H9 (cell line): Measurements from ENCODE around the gene IRX5. TPM values are rescaled to one million over a fixed set of nuclear protein-coding genes. Genes with fewer than 3 reads are reported as not detected.

Source experiments
- DNase-seq: peaks from one replicate; pipeline ENCODE4 v3.0.0-alpha.2; 2017
- H2AFZ ChIP-seq: one replicate; pipeline ENCODE4 v1.6.1; 2013; ENCODE audit warnings: mild to moderate bottlenecking, low read length, control low read depth, moderate library complexity
- H2AK5ac ChIP-seq: 2 replicates; pipeline ENCODE4 v1.6.1; 2013; ENCODE audit warnings: low read length, control low read depth, mixed read lengths; ENCODE audit not compliant: insufficient read length
- H2BK120ac ChIP-seq: one replicate; pipeline ENCODE4 v1.6.1; 2013; ENCODE audit warnings: low read depth, mild to moderate bottlenecking, low read length, control low read depth, inconsistent platforms; ENCODE audit not compliant: poor library complexity, severe bottlenecking
- H2BK12ac ChIP-seq: 2 replicates; pipeline ENCODE4 v1.6.1; 2013; ENCODE audit warnings: low read length, control low read depth, mixed read lengths, low read depth; ENCODE audit not compliant: insufficient read length
- H2BK15ac ChIP-seq: 2 replicates; pipeline ENCODE4 v1.6.1; 2013; ENCODE audit warnings: low read depth, low read length, control low read depth
- H2BK20ac ChIP-seq: one replicate; pipeline ENCODE4 v1.6.1; 2013; ENCODE audit warnings: low read depth, mild to moderate bottlenecking, low read length, control low read depth, inconsistent platforms; ENCODE audit not compliant: poor library complexity, severe bottlenecking
- H2BK5ac ChIP-seq: 2 replicates; pipeline ENCODE4 v1.6.1; 2013; ENCODE audit warnings: low read length, control low read depth, mixed read lengths; ENCODE audit not compliant: insufficient read length
- H3K14ac ChIP-seq: 2 replicates; pipeline ENCODE4 v1.6.1; 2013; ENCODE audit warnings: low read length, control low read depth; ENCODE audit not compliant: insufficient read depth
- H3K18ac ChIP-seq: 2 replicates; pipeline ENCODE4 v1.6.1; 2013; ENCODE audit warnings: low read depth, mild to moderate bottlenecking, mixed read lengths, low read length, control low read depth; ENCODE audit not compliant: insufficient read length
- H3K23ac ChIP-seq: 2 replicates; pipeline ENCODE4 v1.6.1; 2013; ENCODE audit warnings: low read length, control low read depth, mixed read lengths, low read depth; ENCODE audit not compliant: insufficient read length
- H3K23me2 ChIP-seq: 2 replicates; pipeline ENCODE4 v1.6.1; 2013; ENCODE audit warnings: low read depth, mild to moderate bottlenecking, mixed read lengths, low read length, control low read depth; ENCODE audit not compliant: insufficient read length, poor library complexity, severe bottlenecking
- H3K27ac ChIP-seq: 2 replicates; pipeline ENCODE4 v1.5.1; 2013; ENCODE audit warnings: low read length, control low read depth, mixed read lengths, low read depth; ENCODE audit not compliant: insufficient read length
- H3K27me3 ChIP-seq: 2 replicates; pipeline ENCODE4 v1.6.1; 2013; ENCODE audit warnings: low read length, control low read depth, inconsistent platforms; ENCODE audit not compliant: insufficient read depth
- H3K4ac ChIP-seq: 2 replicates; pipeline ENCODE4 v1.6.1; 2013; ENCODE audit warnings: low read depth, mild to moderate bottlenecking, control low read depth, inconsistent platforms, low read length, moderate library complexity
- H3K4me1 ChIP-seq: 2 replicates; pipeline ENCODE4 v1.6.1; 2013; ENCODE audit warnings: low read length, control low read depth, inconsistent platforms; ENCODE audit not compliant: insufficient read depth
- H3K4me2 ChIP-seq: 2 replicates; pipeline ENCODE4 v1.6.1; 2013; ENCODE audit warnings: low read length, control low read depth, mixed read lengths; ENCODE audit not compliant: insufficient read length, insufficient read depth
- H3K56ac ChIP-seq: 2 replicates; pipeline ENCODE4 v1.6.1; 2013; ENCODE audit warnings: low read depth, mild to moderate bottlenecking, mixed read lengths, low read length, control low read depth; ENCODE audit not compliant: insufficient read length
- H3K79me1 ChIP-seq: 2 replicates; pipeline ENCODE4 v1.6.1; 2013; ENCODE audit warnings: low read depth, mild to moderate bottlenecking, moderate library complexity, low read length, control low read depth, inconsistent platforms; ENCODE audit not compliant: insufficient read depth, poor library complexity, severe bottlenecking
- H3K79me2 ChIP-seq: 2 replicates; pipeline ENCODE4 v1.6.1; 2013; ENCODE audit warnings: low read length, control low read depth, inconsistent platforms; ENCODE audit not compliant: insufficient read depth
- H3K9ac ChIP-seq: 2 replicates; pipeline ENCODE4 v1.6.1; 2013; ENCODE audit warnings: low read length, control low read depth, mixed read lengths; ENCODE audit not compliant: insufficient read length; ENCODE audit errors: extremely low read depth
- H3K9me3 ChIP-seq: one replicate; pipeline ENCODE4 v1.6.1; 2013; ENCODE audit warnings: low read depth, low read length, inconsistent platforms; ENCODE audit not compliant: control insufficient read depth
- H3T11ph ChIP-seq: one replicate; pipeline ENCODE4 v1.6.1; 2013; ENCODE audit warnings: mild to moderate bottlenecking, low read length, control low read depth, inconsistent platforms
- H4K20me1 ChIP-seq: one replicate; pipeline ENCODE4 v1.6.1; 2013; ENCODE audit not compliant: control insufficient read depth, insufficient read length, insufficient read depth
- H4K5ac ChIP-seq: 2 replicates; pipeline ENCODE4 v1.6.1; 2013; ENCODE audit warnings: low read depth, mild to moderate bottlenecking, mixed read lengths, low read length, control low read depth; ENCODE audit not compliant: insufficient read length
- H4K8ac ChIP-seq: replicated peaks from 2 replicates; pipeline ENCODE4 v1.6.1; 2013; ENCODE audit warnings: low read length, control low read depth, mixed read lengths, low read depth; ENCODE audit not compliant: insufficient read length
- H4K91ac ChIP-seq: 2 replicates; pipeline ENCODE4 v1.6.1; 2013; ENCODE audit warnings: low read depth, mild to moderate bottlenecking, moderate library complexity, mixed read lengths, low read length, control low read depth; ENCODE audit not compliant: insufficient read length
- H3K27ac Mint-ChIP-seq, 3 experiments: 2 replicates in 2 of 3; 3 replicates in 1 of 3; pipeline ENCODE4 v1.8.0; 2020 to 2021; ENCODE audit warnings: mixed read lengths in 3 of 3, mild to moderate bottlenecking in 1 of 3, moderate library complexity in 1 of 3
- H3K27me3 Mint-ChIP-seq: 2 replicates; pipeline ENCODE4 v1.8.0; 2021; ENCODE audit warnings: low read depth, mild to moderate bottlenecking, moderate library complexity, mixed read lengths
- H3K36me3 Mint-ChIP-seq, 3 experiments: 2 replicates in 2 of 3; 3 replicates in 1 of 3; pipeline ENCODE4 v1.8.0; 2020 to 2021; ENCODE audit warnings: low read depth in 3 of 3, mixed read lengths in 3 of 3; ENCODE audit not compliant: insufficient read depth in 1 of 3
- H3K4me1 Mint-ChIP-seq, 2 experiments: 2 replicates each; pipeline ENCODE4 v1.8.0; 2020; ENCODE audit warnings: mixed read lengths in 2 of 2
- H3K4me3 Mint-ChIP-seq, 2 experiments: 2 replicates in 1 of 2; 3 replicates in 1 of 2; pipeline ENCODE4 v1.8.0; 2020 to 2021; ENCODE audit warnings: mild to moderate bottlenecking in 2 of 2, mixed read lengths in 2 of 2, moderate library complexity in 1 of 2
- H3K9me3 Mint-ChIP-seq, 2 experiments: 2 replicates in 1 of 2; 3 replicates in 1 of 2; pipeline ENCODE4 v1.8.0; 2020; ENCODE audit warnings: mild to moderate bottlenecking in 2 of 2, mixed read lengths in 2 of 2, moderate library complexity in 1 of 2
- CTCF ChIP-seq: fragments of 200-600 bp; sonication (generic); conservative IDR thresholded peaks from 3 replicates; pipeline ENCODE4 v1.8.0; 2021; ENCODE audit warnings: antibody characterized with exemption, mild to moderate bottlenecking
- WGBS: extraction: QIAGEN DNeasy Blood & Tissue Kit; methylation state at CpG from one replicate; pipeline ENCODE4 v1.1.7; 2013; ENCODE audit warnings: missing lambda C conversion rate, low lambda C conversion rate, mixed read lengths; ENCODE audit not compliant: insufficient read length; ENCODE audit errors: extremely low coverage; 5-methylcytosine and 5-hydroxymethylcytosine counted together
- total RNA-seq: library from RNA; stranded (reverse); gene quantifications from 2 replicates; pipeline ENCODE4 v1.2.1, GENCODE V29; 2021

The IRX5 gene
- total RNA-seq, 1 experiment from 2014 or later, result 0.59 TPM

- Histone ChIP-seq H4K91ac (no peak overlapping the region), H3K79me1 (no peaks in the 10 kb centered on the region), H2BK12ac (no peak overlapping the region), H3K4me2 (peak overlapping the region; percentile 78), H2AK5ac (no peak overlapping the region), H3K23ac (no peak overlapping the region), H4K5ac (no peak overlapping the region), H3K4ac (no peak overlapping the region), H3K9ac (no peak overlapping the region), H2BK120ac (no peak overlapping the region), H3K23me2 (peaks cover 24% of the 10 kb centered on the region), H3K18ac (no peak overlapping the region), H4K8ac (no peak overlapping the region), H2BK20ac (no peak overlapping the region), H3K79me2 (no peaks in the 10 kb centered on the region), H4K20me1 (no peaks in the 10 kb centered on the region), H3K27me3 (peaks cover 40% of the 10 kb centered on the region), H3K14ac (0 out of 2 replicates have a peak overlapping the region, but pooled peaks have one; percentile 45), H2BK15ac (no peak overlapping the region), H3K56ac (no peak overlapping the region), H3T11ph (no peak overlapping the region), H3K4me1 (no peaks in the 10 kb centered on the region), H2AFZ (no peak overlapping the region), H3K27ac (no peak overlapping the region), H2BK5ac (no peak overlapping the region), H3K9me3 (no peaks in the 10 kb centered on the region)
- no peaks in the 10 kb centered on the region; a peak in 2 of 7 replicates for H3K36me3 Mint-ChIP-seq
- peak; percentile 99 for DNase-seq
- WGBS, result no CpG with 5 or more reads among the region's 73 CpGs
- TF ChIP-seq CTCF, result peak; percentile 26; the same call in 1 of the 3 replicates
- H3K4me1 Mint-ChIP-seq, result peaks cover 32 to 39% of the 10 kb centered on the region in 2 experiments
- H3K27me3 Mint-ChIP-seq, result peaks cover 83% of the 10 kb centered on the region
- peaks cover 0 to 3% of the 10 kb centered on the region in 2 experiments; a peak in 4 of 5 replicates for H3K9me3 Mint-ChIP-seq
- H3K27ac Mint-ChIP-seq, result 0 out of 7 replicates have a peak overlapping the region, but pooled peaks of 1 of the 3 experiments have one; percentile 74
- H3K4me3 Mint-ChIP-seq, result peak overlapping the region; percentile 77 to 93
Observed at GRCh38 chr16:54929090-54930004, 1.3 kb upstream of the IRX5 start.
